DND-41 (cell line): Measurements from ENCODE around the gene C9orf50.

ENCODE experiments used
- CTCF ChIP-seq: IDR thresholded peaks from 2 replicates; pipeline ENCODE4 v1.5.1; 2012; ENCODE audit warnings: borderline replicate concordance, low read length, moderate library complexity, mild to moderate bottlenecking; ENCODE audit not compliant: poor library complexity, severe bottlenecking; ENCODE audit errors: extremely low read depth
- EZH2 ChIP-seq: IDR thresholded peaks from 3 replicates; pipeline ENCODE4 v1.6.1; 2012; ENCODE audit warnings: borderline replicate concordance, low read depth, mild to moderate bottlenecking, moderate library complexity, low read length, inconsistent platforms; ENCODE audit not compliant: severe bottlenecking

GRCh38 chr9:129573977-129574376 lies 46.9 kb downstream of the C9orf50 start:
- TF ChIP-seq CTCF, result no peak
- TF ChIP-seq EZH2, result no peak
